Activated CD4-positive, CD25-positive, alpha-beta regulatory T cell treated with anti-CD3 and anti-CD28 coated beads, Interleukin-2, amount 50 U/mL, for 16 hours (primary cell): ENCODE data around the gene SMTNL2.
"Not testable (repeated sequence)": the region's sequence is repeated elsewhere in the genome, so short reads cannot be mapped to it uniquely, and the experiment has no call there.

Experiments
- DNase-seq: peaks from one replicate; pipeline ENCODE4 v3.0.0-alpha.2; 2020; ENCODE audit warnings: low read depth, low spot score

SMTNL2 gene

GRCh38 chr17:4585638-4585994 lies 1.3 kb downstream of the SMTNL2 start:
- DNase-seq: no peak

GRCh38 chr17:4586043-4586442 lies 1.7 kb downstream of the SMTNL2 start:
- no peak for DNase-seq

GRCh38 chr17:4587195-4587594 lies 2.9 kb downstream of the SMTNL2 start:
- DNase-seq: no peak

- DNase-seq: no peak
Measured at GRCh38 chr17:4587803-4588202, 3.5 kb downstream of the SMTNL2 start.

GRCh38 chr17:4588391-4588790 lies 4.1 kb downstream of the SMTNL2 start:
- no peak for DNase-seq

GRCh38 chr17:4588898-4589625 lies 4.7 kb downstream of the SMTNL2 start:
- DNase-seq: no peak

GRCh38 chr17:4590042-4590441 lies 5.7 kb downstream of the SMTNL2 start:
- DNase-seq: not testable (repeated sequence)

- DNase-seq: no peak
Measured at GRCh38 chr17:4590981-4591453, 6.7 kb downstream of the SMTNL2 start.

GRCh38 chr17:4591529-4591928 lies 7.2 kb downstream of the SMTNL2 start:
- no peak for DNase-seq

GRCh38 chr17:4592240-4593005 lies 8.1 kb downstream of the SMTNL2 start:
- no peak for DNase-seq

- no peak for DNase-seq
Measured at GRCh38 chr17:4593021-4593421, 8.7 kb downstream of the SMTNL2 start.

- DNase-seq: no peak
Measured at GRCh38 chr17:4594406-4594805, 10.1 kb downstream of the SMTNL2 start.

- DNase-seq: no peak
Measured at GRCh38 chr17:4594931-4595684, 10.8 kb downstream of the SMTNL2 start.

- not testable (repeated sequence) for DNase-seq
Measured at GRCh38 chr17:4595685-4596342, 11.5 kb downstream of the SMTNL2 start.

GRCh38 chr17:4596636-4597380 lies 12.5 kb downstream of the SMTNL2 start:
- no peak for DNase-seq

GRCh38 chr17:4597975-4598374 lies 13.6 kb downstream of the SMTNL2 start:
- DNase-seq: no peak

GRCh38 chr17:4598776-4599504 lies 14.6 kb downstream of the SMTNL2 start:
- DNase-seq: no peak

- DNase-seq: no peak
Measured at GRCh38 chr17:4599505-4600281, 15.4 kb downstream of the SMTNL2 start.

GRCh38 chr17:4600563-4600962 lies 16.2 kb downstream of the SMTNL2 start:
- no peak for DNase-seq

GRCh38 chr17:4601326-4601725 lies 17.0 kb downstream of the SMTNL2 start:
- no peak for DNase-seq
